HTERT RPE-1 (cell line): Measurements from ENCODE around the gene TMEM266.

Source experiments
- in situ Hi-C: fragments of 300-500 bp; cut with MboI; formaldehyde crosslinking; loops from 4 replicates; pipeline ENCODE4 v1.14.3; 2020; ENCODE audit warnings: low sequenced_read_pairs

Gene TMEM266

GRCh38 chr15:76160426-76161152 lies 100.8 kb downstream of the TMEM266 start:
- in situ Hi-C loops = no loop called here

GRCh38 chr15:76161153-76162035 lies 101.6 kb downstream of the TMEM266 start:
- in situ Hi-C loops = no loop called here

- in situ Hi-C loops = no loop called here
These were observed 102.2 kb downstream of the TMEM266 start for GRCh38 chr15:76162036-76162398.

GRCh38 chr15:76162784-76163456 lies 103.1 kb downstream of the TMEM266 start:
- in situ Hi-C loops = no loop called here

- in situ Hi-C loops = no loop called here
These were observed 103.9 kb downstream of the TMEM266 start for GRCh38 chr15:76163457-76164295.

- in situ Hi-C loops = no loop called here
These were observed 104.8 kb downstream of the TMEM266 start for GRCh38 chr15:76164602-76165001.

- in situ Hi-C loops = no loop called here
These were observed 106.2 kb downstream of the TMEM266 start for GRCh38 chr15:76165951-76166350.

GRCh38 chr15:76168237-76168984 lies 108.6 kb downstream of the TMEM266 start:
- in situ Hi-C loops = no loop called here

GRCh38 chr15:76169018-76169417 lies 109.2 kb downstream of the TMEM266 start:
- in situ Hi-C loops = no loop called here

GRCh38 chr15:76169911-76170800 lies 110.4 kb downstream of the TMEM266 start:
- in situ Hi-C loops = no loop called here

- in situ Hi-C loops = no loop called here
These were observed 113.0 kb downstream of the TMEM266 start for GRCh38 chr15:76172782-76173181.

- in situ Hi-C loops = no loop called here
These were observed 113.6 kb downstream of the TMEM266 start for GRCh38 chr15:76173317-76173834.

GRCh38 chr15:76174654-76175053 lies 114.9 kb downstream of the TMEM266 start:
- in situ Hi-C loops = no loop called here

- in situ Hi-C loops = no loop called here
These were observed 115.7 kb downstream of the TMEM266 start for GRCh38 chr15:76175442-76175841.

GRCh38 chr15:76176059-76176458 lies 116.3 kb downstream of the TMEM266 start:
- in situ Hi-C loops = no loop called here

- in situ Hi-C loops = no loop called here
These were observed 116.8 kb downstream of the TMEM266 start for GRCh38 chr15:76176487-76177085.

GRCh38 chr15:76177491-76178040 lies 117.8 kb downstream of the TMEM266 start:
- in situ Hi-C loops = no loop called here
